Dendritic cell treated with granulocyte-macrophage colony-stimulating factor and Interleukin-4, amounts not matched to agents 40 ng/mL and 50 ng/mL, for 4 days (primary cell): ENCODE measurements around the gene PF4V1.

Source experiments
- H3K27ac Mint-ChIP-seq: one replicate; pipeline ENCODE4 v1.8.0; 2022; ENCODE audit warnings: mild to moderate bottlenecking, mixed read lengths
- H3K27me3 Mint-ChIP-seq: one replicate; pipeline ENCODE4 v1.8.0; 2022; ENCODE audit warnings: mild to moderate bottlenecking, mixed read lengths
- H3K36me3 Mint-ChIP-seq: one replicate; pipeline ENCODE4 v1.8.0; 2022; ENCODE audit warnings: low read depth, mixed read lengths
- H3K4me1 Mint-ChIP-seq: one replicate; pipeline ENCODE4 v1.8.0; 2022; ENCODE audit warnings: low read depth, mixed read lengths
- H3K4me3 Mint-ChIP-seq: one replicate; pipeline ENCODE4 v1.8.0; 2022; ENCODE audit warnings: mild to moderate bottlenecking, moderate library complexity, mixed read lengths
- H3K9me3 Mint-ChIP-seq: one replicate; pipeline ENCODE4 v1.8.0; 2022; ENCODE audit warnings: mixed read lengths
- intact Hi-C: fragments of 100-400 bp; cut with micrococcal nuclease; formaldehyde crosslinking; loops from one replicate; pipeline ENCODE4 v1.15.0; 2022

PF4V1 gene

DNA sequence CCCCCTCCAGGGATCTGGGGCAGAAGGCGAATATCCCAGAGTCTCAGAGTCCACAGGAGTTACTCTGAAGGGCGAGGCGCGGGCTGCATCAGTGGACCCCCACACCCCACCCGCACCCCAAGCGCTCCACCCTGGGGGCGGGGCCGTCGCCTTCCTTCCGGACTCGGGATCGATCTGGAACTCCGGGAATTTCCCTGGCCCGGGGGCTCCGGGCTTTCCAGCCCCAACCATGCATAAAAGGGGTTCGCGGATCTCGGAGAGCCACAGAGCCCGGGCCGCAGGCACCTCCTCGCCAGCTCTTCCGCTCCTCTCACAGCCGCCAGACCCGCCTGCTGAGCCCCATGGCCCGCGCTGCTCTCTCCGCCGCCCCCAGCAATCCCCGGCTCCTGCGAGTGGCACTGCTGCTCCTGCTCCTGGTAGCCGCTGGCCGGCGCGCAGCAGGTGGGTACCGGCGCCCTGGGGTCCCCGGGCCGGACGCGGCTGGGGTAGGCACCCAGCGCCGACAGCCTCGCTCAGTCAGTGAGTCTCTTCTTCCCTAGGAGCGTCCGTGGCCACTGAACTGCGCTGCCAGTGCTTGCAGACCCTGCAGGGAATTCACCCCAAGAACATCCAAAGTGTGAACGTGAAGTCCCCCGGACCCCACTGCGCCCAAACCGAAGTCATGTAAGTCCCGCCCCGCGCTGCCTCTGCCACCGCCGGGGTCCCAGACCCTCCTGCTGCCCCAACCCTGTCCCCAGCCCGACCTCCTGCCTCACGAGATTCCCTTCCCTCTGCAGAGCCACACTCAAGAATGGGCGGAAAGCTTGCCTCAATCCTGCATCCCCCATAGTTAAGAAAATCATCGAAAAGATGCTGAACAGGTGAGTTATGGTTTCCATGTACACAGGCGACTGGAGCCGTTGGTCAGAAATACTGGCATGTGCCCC, 16.3 kb downstream of the PF4V1 start, which contains the start of gene CXCL1:
CXCL1 (plus strand) TSS at position 264 of the 926 bp plus-strand sequence; CDS start at position 342, 78 bp downstream.
- H3K4me3 Mint-ChIP-seq: peak within 1 kb of the TSS; percentile 90
- peaks cover 41% of the 10 kb centered on the region for H3K4me1 Mint-ChIP-seq
- peaks cover 15% of the 10 kb centered on the region for H3K9me3 Mint-ChIP-seq
- peaks cover 16% of the 10 kb centered on the region for H3K27me3 Mint-ChIP-seq
- H3K36me3 Mint-ChIP-seq: peaks cover 5% of the 10 kb centered on the region
- intact Hi-C loops: loop anchor here (10.0 kb wide), 1 partner anchor 135 kb away; no protein-coding TSS in a partner anchor
- H3K27ac Mint-ChIP-seq: peak within 1 kb of the TSS; percentile 90

DNA sequence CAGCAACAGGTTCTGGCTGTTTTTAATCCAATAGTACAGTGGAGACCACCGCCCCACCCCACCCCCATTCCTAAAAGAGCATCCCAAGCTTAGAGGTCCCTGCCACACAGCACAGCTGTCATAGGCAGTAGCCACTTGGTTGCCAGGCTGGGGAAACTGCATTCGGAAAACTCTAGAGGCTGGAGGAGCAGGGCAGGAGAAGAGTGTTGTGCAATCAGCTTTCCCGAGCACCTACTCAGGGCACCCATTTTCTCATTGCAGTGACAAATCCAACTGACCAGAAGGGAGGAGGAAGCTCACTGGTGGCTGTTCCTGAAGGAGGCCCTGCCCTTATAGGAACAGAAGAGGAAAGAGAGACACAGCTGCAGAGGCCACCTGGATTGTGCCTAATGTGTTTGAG, 17.2 kb downstream of the PF4V1 start:
- H3K9me3 Mint-ChIP-seq: peaks cover 22% of the 10 kb centered on the region
- H3K4me1 Mint-ChIP-seq: peaks cover 46% of the 10 kb centered on the region
- no peak overlapping the region for H3K27ac Mint-ChIP-seq
- peaks cover 5% of the 10 kb centered on the region for H3K36me3 Mint-ChIP-seq
- H3K4me3 Mint-ChIP-seq: no peak overlapping the region
- intact Hi-C loops: no loop called here
- peaks cover 16% of the 10 kb centered on the region for H3K27me3 Mint-ChIP-seq

GRCh38 chr4:73870768-73871167, 17.7 kb downstream of the PF4V1 start:
- H3K27me3 Mint-ChIP-seq: peaks cover 16% of the 10 kb centered on the region
- no peak overlapping the region for H3K27ac Mint-ChIP-seq
- H3K4me3 Mint-ChIP-seq: no peak overlapping the region
- peaks cover 22% of the 10 kb centered on the region for H3K9me3 Mint-ChIP-seq
- intact Hi-C loops: no loop called here
- H3K36me3 Mint-ChIP-seq: peaks cover 5% of the 10 kb centered on the region
- H3K4me1 Mint-ChIP-seq: peaks cover 46% of the 10 kb centered on the region

- H3K36me3 Mint-ChIP-seq: peaks cover 5% of the 10 kb centered on the region
These were observed 18.6 kb downstream of the PF4V1 start for GRCh38 chr4:73871511-73872310.

GRCh38 chr4:73872316-73873108, 19.4 kb downstream of the PF4V1 start:
- Mint-ChIP-seq H3K27me3 (peaks cover 16% of the 10 kb centered on the region), H3K4me1 (peaks cover 46% of the 10 kb centered on the region), H3K27ac (no peak overlapping the region), H3K4me3 (no peak overlapping the region), H3K36me3 (peaks cover 5% of the 10 kb centered on the region), H3K9me3 (peaks cover 22% of the 10 kb centered on the region)
- intact Hi-C loops: no loop called here

More at GRCh38 chr4:73871511-73872310, 18.6 kb downstream of the PF4V1 start:
- Mint-ChIP-seq H3K27me3 (peaks cover 16% of the 10 kb centered on the region), H3K4me3 (no peak overlapping the region), H3K4me1 (peaks cover 46% of the 10 kb centered on the region), H3K27ac (no peak overlapping the region), H3K9me3 (peaks cover 22% of the 10 kb centered on the region)
- intact Hi-C loops: no loop called here

GRCh38 chr4:73874386-73874785, 21.3 kb downstream of the PF4V1 start:
- Mint-ChIP-seq H3K36me3 (peaks cover 2% of the 10 kb centered on the region), H3K4me1 (peaks cover 33% of the 10 kb centered on the region), H3K27ac (no peak overlapping the region), H3K9me3 (peaks cover 22% of the 10 kb centered on the region), H3K27me3 (peaks cover 4% of the 10 kb centered on the region), H3K4me3 (no peak overlapping the region)
- intact Hi-C loops: no loop called here

DNA sequence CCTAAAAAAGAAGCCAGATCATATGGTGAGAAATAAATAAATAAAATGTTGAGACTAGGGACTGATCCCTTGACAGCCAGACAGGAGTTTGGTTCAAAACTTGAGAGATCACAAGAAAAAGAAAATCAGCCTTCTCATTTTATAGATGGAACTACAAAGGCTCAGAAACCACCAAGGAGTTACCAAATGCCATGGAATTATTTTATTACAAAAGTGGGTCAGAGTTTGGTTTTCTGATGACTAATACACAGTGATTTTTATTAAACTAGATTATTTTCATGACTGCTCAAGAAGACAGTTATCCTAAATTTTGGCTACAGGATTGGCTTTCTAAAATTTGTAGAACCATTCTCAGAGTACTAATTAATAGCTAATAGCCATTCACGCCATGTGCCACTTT, 22.3 kb downstream of the PF4V1 start:
- H3K4me1 Mint-ChIP-seq: peaks cover 23% of the 10 kb centered on the region

GRCh38 chr4:73883306-73883705, 30.2 kb downstream of the PF4V1 start:
- H3K4me3 Mint-ChIP-seq: no peak overlapping the region
- H3K36me3 Mint-ChIP-seq: no peaks in the 10 kb centered on the region
- H3K27me3 Mint-ChIP-seq: peaks cover 2% of the 10 kb centered on the region
- peaks cover 14% of the 10 kb centered on the region for H3K4me1 Mint-ChIP-seq
- H3K27ac Mint-ChIP-seq: no peak overlapping the region
- intact Hi-C loops: no loop called here
- no peaks in the 10 kb centered on the region for H3K9me3 Mint-ChIP-seq

More for the DNA sequence above, 22.3 kb downstream of the PF4V1 start:
- intact Hi-C loops: no loop called here
- H3K27me3 Mint-ChIP-seq: no peaks in the 10 kb centered on the region
- no peak overlapping the region for H3K4me3 Mint-ChIP-seq
- no peak overlapping the region for H3K27ac Mint-ChIP-seq
- no peaks in the 10 kb centered on the region for H3K36me3 Mint-ChIP-seq
- peaks cover 22% of the 10 kb centered on the region for H3K9me3 Mint-ChIP-seq

DNA sequence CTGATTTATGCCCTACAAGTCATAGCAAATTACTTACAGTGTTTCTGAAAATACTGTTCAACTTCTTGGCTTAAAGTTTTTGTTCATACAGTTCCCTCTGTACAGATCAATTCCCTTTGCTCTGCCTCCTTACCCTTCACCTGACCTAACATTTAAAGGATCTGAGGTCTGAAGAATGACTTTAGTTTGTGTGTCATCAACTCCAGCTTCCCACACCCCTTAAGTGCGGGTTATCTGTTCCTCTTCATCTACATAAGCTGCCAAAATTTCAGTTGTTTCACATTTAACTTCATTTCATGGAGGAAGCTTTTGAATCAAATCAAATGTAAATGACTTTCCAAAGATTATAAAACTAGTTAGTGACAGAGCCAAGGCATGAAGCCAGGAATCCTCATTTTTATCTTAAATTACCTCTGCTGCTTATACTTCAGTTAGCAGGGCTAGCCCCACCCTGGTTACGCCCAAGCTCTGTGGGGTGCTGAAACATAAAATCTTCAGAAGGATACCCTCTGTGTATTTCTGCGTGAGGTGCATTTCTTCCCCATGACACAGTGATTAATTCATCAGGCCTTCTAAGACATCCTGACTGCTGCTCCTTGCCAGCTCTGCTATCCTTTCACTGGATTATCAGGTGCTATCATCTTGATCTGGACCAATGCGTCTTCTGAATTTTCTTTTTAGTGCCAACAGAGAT, 32.6 kb downstream of the PF4V1 start:
- no peaks in the 10 kb centered on the region for H3K36me3 Mint-ChIP-seq
- intact Hi-C loops: no loop called here
- peaks cover 14% of the 10 kb centered on the region for H3K4me1 Mint-ChIP-seq
- H3K27ac Mint-ChIP-seq: no peak overlapping the region
- no peak overlapping the region for H3K4me3 Mint-ChIP-seq
- no peaks in the 10 kb centered on the region for H3K9me3 Mint-ChIP-seq
- H3K27me3 Mint-ChIP-seq: peaks cover 2% of the 10 kb centered on the region

DNA sequence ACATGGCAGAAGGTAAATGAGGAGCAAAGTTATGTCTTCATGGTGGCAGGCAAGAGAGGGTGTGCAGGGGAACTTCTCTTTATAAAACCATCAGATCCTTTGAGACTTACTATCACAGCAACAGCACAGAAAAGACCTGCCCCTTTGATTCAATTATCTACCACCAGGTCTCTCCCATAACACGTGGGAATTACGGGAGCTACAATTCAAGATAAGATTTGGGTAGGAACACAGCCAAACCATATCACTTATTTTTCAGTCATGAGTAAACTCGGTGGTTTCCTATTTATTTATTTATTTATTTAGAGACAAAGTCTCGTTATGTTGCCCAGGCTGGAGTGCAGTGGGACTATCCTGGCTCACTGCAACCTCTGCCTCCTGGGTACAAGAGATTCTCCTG, 38.2 kb downstream of the PF4V1 start:
- no peaks in the 10 kb centered on the region for H3K36me3 Mint-ChIP-seq
- no peaks in the 10 kb centered on the region for H3K9me3 Mint-ChIP-seq
- H3K4me3 Mint-ChIP-seq: no peak overlapping the region
- H3K4me1 Mint-ChIP-seq: peaks cover 12% of the 10 kb centered on the region
- no peaks in the 10 kb centered on the region for H3K27me3 Mint-ChIP-seq
- intact Hi-C loops: no loop called here
- no peak overlapping the region for H3K27ac Mint-ChIP-seq

DNA sequence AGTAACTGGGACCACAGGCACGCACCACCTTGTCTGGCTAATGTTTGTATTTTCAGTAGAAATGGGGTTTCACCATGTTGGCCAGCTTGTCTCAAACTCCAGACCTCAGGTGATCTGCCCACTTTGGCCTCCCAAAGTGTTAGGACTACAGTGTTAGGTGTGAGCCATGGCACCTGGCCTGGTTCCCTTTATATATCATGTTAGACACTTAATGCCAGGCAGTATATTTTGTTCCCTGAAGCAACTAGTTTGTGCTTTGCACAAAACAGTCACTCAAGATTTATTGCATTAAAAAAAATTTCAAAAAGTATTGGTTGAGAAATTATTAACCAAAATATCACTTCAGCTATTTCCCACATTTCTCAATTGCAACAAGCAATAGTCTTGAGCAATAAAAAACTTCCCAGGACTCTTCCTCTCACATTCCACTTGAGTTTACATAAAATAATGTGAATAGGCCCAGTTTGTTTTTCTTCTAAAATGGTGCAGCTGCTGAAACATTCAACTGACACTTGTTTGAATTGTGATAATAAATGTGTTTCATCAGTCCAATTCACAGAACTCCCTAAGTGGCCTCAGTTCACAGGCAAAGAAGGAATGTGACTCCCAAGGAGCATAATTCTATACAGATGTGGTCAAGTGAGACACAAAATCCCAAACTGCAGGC, 38.8 kb downstream of the PF4V1 start:
- peaks cover 12% of the 10 kb centered on the region for H3K4me1 Mint-ChIP-seq
- no peaks in the 10 kb centered on the region for H3K36me3 Mint-ChIP-seq
- intact Hi-C loops: no loop called here
- H3K27ac Mint-ChIP-seq: no peak overlapping the region
- no peaks in the 10 kb centered on the region for H3K27me3 Mint-ChIP-seq
- H3K9me3 Mint-ChIP-seq: no peaks in the 10 kb centered on the region
- no peak overlapping the region for H3K4me3 Mint-ChIP-seq

DNA sequence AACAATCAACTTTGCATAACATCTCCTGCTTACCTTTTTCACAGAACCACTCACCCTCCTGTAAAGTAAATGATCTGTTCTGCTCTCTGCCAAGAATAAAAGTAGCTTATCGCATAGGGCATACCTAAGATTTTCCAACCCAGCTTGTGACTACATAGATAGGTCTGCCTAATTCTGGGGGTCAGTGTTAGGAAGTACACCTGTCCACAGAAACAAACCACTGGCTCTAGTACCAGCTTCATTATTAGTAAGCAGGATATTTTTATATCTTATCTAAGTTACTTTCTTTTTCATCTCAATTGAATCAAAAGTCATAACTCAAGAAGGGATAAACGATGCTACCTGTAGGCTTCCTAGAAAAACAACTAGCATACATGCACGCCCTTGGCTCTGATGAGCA, 39.9 kb downstream of the PF4V1 start:
- Mint-ChIP-seq H3K9me3 (no peaks in the 10 kb centered on the region), H3K4me3 (no peak overlapping the region), H3K27me3 (no peaks in the 10 kb centered on the region), H3K27ac (no peak overlapping the region), H3K36me3 (no peaks in the 10 kb centered on the region), H3K4me1 (peaks cover 12% of the 10 kb centered on the region)
- intact Hi-C loops: no loop called here

GRCh38 chr4:73894001-73894400, 40.9 kb downstream of the PF4V1 start:
- Mint-ChIP-seq H3K27me3 (no peaks in the 10 kb centered on the region), H3K27ac (no peak overlapping the region), H3K4me1 (peaks cover 12% of the 10 kb centered on the region), H3K36me3 (no peaks in the 10 kb centered on the region), H3K4me3 (no peak overlapping the region), H3K9me3 (no peaks in the 10 kb centered on the region)
- intact Hi-C loops: no loop called here
